Thyroid gland (tissue), 4 donors: ENCODE results near the gene TOMT.

Source experiments
- CTCF ChIP-seq, 6 experiments: fragments of 200-600 bp in 3 of 6; fragments of 450-650 bp in 3 of 6; sonication (generic) in 3 of 6; IDR thresholded peaks; one replicate each; pipeline ENCODE4 v1.5.1; 2016 to 2019; ENCODE audit warnings: antibody characterized with exemption in 6 of 6, mild to moderate bottlenecking in 2 of 6, inconsistent platforms in 1 of 6, moderate library complexity in 1 of 6
- POLR2A ChIP-seq, 2 donors: fragments of 450-650 bp; IDR thresholded peaks; one replicate each; pipeline ENCODE4 v1.6.1; 2017; ENCODE audit warnings: antibody characterized with exemption in 2 of 2, mild to moderate bottlenecking in 2 of 2, moderate library complexity in 1 of 2

DNA sequence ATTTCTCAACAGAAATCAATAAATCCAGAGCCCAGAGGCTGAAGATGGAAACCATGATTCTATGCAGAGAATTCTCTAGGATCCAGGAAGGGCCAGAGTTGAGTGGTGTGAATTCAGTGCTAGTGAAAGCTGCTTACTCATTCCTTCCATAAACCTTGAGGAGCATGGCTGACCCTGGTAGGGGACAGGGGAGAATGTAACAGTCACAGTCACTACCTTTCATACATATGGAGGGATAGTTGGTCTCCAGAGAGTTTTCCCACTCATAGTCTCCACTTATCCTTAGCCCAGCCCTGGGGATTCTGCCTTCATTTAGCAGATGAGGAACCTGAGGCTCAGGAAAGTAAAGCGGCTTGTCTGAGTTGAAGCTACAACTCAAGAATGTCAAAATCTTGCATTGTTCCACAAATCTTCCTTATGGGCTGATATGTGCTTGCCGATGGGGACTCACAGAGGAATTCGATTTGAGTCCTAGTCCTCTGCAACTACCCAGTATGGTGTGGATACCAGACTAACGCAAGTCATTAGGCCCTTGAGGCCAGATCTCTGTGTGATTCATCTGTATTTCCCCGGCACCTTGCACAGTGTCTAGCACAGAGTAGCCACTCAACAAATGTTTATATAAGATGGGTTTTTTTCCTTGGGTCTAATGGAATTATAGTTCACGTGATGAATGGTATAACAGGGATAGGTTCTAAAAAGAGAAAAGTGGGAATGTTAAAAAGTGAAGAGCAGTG, 10.5 kb downstream of the TOMT start:
- no peak for TF ChIP-seq CTCF (IDR thresholded peaks at IDR 0.05)
- no peak for TF ChIP-seq POLR2A (IDR thresholded peaks at IDR 0.05)
